Thyroid gland (tissue), 4 donors: ENCODE measurements around the gene PDE6C.

Source experiments
- POLR2A ChIP-seq, 2 donors: fragments of 450-650 bp; IDR thresholded peaks; one replicate each; pipeline ENCODE4 v1.6.1; 2017; ENCODE audit warnings: antibody characterized with exemption in 2 of 2, mild to moderate bottlenecking in 2 of 2, moderate library complexity in 1 of 2
- TF ChIP-seq, protein P1 (sequence below), 6 experiments: fragments of 200-600 bp in 3 of 6; fragments of 450-650 bp in 3 of 6; sonication (generic) in 3 of 6; IDR thresholded peaks; one replicate each; pipeline ENCODE4 v1.5.1; 2016 to 2019; ENCODE audit warnings: antibody characterized with exemption in 6 of 6, mild to moderate bottlenecking in 2 of 6, inconsistent platforms in 1 of 6, moderate library complexity in 1 of 6

DNA sequence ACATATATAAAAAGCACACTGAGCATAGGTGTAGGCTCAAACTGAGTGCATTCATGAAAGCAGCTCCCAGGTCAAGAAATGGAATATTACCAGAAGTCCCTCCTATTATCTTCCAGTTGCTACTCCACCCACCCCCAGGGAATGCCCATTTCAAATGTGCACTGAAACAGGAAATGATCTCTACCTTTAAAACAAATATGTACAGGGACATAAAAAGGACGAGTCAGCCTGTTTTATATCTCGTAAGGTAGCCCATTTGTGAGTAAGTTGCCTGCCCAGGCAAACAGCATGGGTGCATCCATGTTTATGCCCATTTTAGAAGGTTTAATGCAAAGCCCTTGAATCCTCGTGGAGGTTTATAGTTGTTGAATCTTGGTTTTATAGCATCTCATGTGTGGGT, 35.4 kb upstream of the PDE6C start:
- TF ChIP-seq, protein P1, sequence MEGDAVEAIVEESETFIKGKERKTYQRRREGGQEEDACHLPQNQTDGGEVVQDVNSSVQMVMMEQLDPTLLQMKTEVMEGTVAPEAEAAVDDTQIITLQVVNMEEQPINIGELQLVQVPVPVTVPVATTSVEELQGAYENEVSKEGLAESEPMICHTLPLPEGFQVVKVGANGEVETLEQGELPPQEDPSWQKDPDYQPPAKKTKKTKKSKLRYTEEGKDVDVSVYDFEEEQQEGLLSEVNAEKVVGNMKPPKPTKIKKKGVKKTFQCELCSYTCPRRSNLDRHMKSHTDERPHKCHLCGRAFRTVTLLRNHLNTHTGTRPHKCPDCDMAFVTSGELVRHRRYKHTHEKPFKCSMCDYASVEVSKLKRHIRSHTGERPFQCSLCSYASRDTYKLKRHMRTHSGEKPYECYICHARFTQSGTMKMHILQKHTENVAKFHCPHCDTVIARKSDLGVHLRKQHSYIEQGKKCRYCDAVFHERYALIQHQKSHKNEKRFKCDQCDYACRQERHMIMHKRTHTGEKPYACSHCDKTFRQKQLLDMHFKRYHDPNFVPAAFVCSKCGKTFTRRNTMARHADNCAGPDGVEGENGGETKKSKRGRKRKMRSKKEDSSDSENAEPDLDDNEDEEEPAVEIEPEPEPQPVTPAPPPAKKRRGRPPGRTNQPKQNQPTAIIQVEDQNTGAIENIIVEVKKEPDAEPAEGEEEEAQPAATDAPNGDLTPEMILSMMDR (IDR thresholded peaks at IDR 0.05), result no peak
- TF ChIP-seq POLR2A (IDR thresholded peaks at IDR 0.05), result no peak
